SK-N-SH (cell line): ENCODE measurements around the gene AGPAT3. TPM values are rescaled to one million over a fixed set of nuclear protein-coding genes. Genes with fewer than 3 reads are reported as not detected.

ENCODE experiments used
- CTCF ChIA-PET: fragments of 300-600, 350-600 bp; formaldehyde crosslinking; extraction: SDS; loops from one replicate; lab custom pipeline; 2021; lab: Yijun Ruan, JAX
- POLR2A ChIA-PET: fragments of 350-600 bp; sonication (Branson Sonifier 250); formaldehyde crosslinking; extraction: SDS; loops from one replicate; lab custom pipeline; 2020; ENCODE audit warnings: antibody characterized with exemption, inconsistent platforms; lab: Yijun Ruan, JAX
- DNase-seq: peaks from one replicate; pipeline ENCODE4 v3.0.0; 2012
- H2AFZ ChIP-seq: fragments of 200-600 bp; sonication (generic); 2 replicates; pipeline ENCODE4 v1.8.1; 2016; ENCODE audit warnings: antibody characterized with exemption, mild to moderate bottlenecking, low read depth
- H3F3A ChIP-seq: fragments of 200-600 bp; sonication (generic); replicated peaks from 2 replicates; pipeline ENCODE3; 2016; ENCODE audit warnings: antibody characterized with exemption, mild to moderate bottlenecking; ENCODE audit not compliant: insufficient read depth
- H3K27ac ChIP-seq, 2 experiments: fragments of 200-500 bp in 1 of 2; fragments of 200-600 bp in 1 of 2; sonication (Bioruptor generic) in 1 of 2; sonication (generic), shearing (Covaris generic) in 1 of 2; 2 replicates each; pipeline versions ENCODE4 v1.5.1 to v1.6.1; 2014 to 2016; ENCODE audit warnings: low read depth in 2 of 2, inconsistent platforms in 1 of 2, low read length in 1 of 2, mild to moderate bottlenecking in 1 of 2, mixed read lengths in 1 of 2
- H3K27me3 ChIP-seq: fragments of 200-600 bp; sonication (generic), shearing (Covaris generic); 2 replicates; pipeline ENCODE4 v1.6.1; 2016; ENCODE audit warnings: mixed run types; ENCODE audit not compliant: insufficient read depth
- H3K36me3 ChIP-seq, 2 experiments: fragments of 200-500 bp in 1 of 2; fragments of 200-600 bp in 1 of 2; sonication (Bioruptor generic) in 1 of 2; sonication (generic) in 1 of 2; replicated peaks in 1 of 2; 2 replicates each; pipeline versions ENCODE3 to v1.5.1; 2014 to 2016; ENCODE audit warnings: low read length in 1 of 2, mild to moderate bottlenecking in 1 of 2; ENCODE audit not compliant: insufficient read depth in 2 of 2, control insufficient read depth in 1 of 2
- H3K4me1 ChIP-seq, 2 experiments: fragments of 200-500 bp in 1 of 2; fragments of 200-600 bp in 1 of 2; sonication (Bioruptor generic) in 1 of 2; sonication (generic), shearing (Covaris generic) in 1 of 2; 2 replicates each; pipeline versions ENCODE4 v1.5.1 to v1.6.1; 2014 to 2016; ENCODE audit warnings: low read depth in 1 of 2, low read length in 1 of 2, mixed run types in 1 of 2; ENCODE audit not compliant: insufficient read depth in 2 of 2, control insufficient read depth in 1 of 2
- H3K4me2 ChIP-seq: fragments of 200-600 bp; sonication (generic), shearing (Covaris generic); 2 replicates; pipeline ENCODE4 v1.6.1; 2017; ENCODE audit warnings: mixed run types
- H3K4me3 ChIP-seq, 2 experiments: fragments of 200-500 bp in 1 of 2; fragments of 200-600 bp in 1 of 2; sonication (Bioruptor generic) in 1 of 2; sonication (generic), shearing (Covaris generic) in 1 of 2; 2 replicates each; pipeline versions ENCODE4 v1.5.1 to v1.8.1; 2014 to 2016; ENCODE audit warnings: low read depth in 2 of 2, inconsistent platforms in 1 of 2, low read length in 1 of 2, mild to moderate bottlenecking in 1 of 2, mixed read lengths in 1 of 2, moderate library complexity in 1 of 2
- H3K79me2 ChIP-seq: fragments of 200-600 bp; sonication (generic); 2 replicates; pipeline ENCODE4 v1.8.1; 2017; ENCODE audit warnings: mild to moderate bottlenecking; ENCODE audit not compliant: insufficient read depth
- H3K9ac ChIP-seq: fragments of 200-600 bp; sonication (generic); 2 replicates; pipeline ENCODE4 v1.6.1; 2017; ENCODE audit warnings: mixed run types
- H3K9me2 ChIP-seq: fragments of 200-600 bp; sonication (generic); 2 replicates; pipeline ENCODE4 v1.6.1; 2017; ENCODE audit warnings: mixed run types
- H3K9me3 ChIP-seq: fragments of 200-600 bp; sonication (generic); 2 replicates; pipeline ENCODE4 v1.6.1; 2017; ENCODE audit warnings: mixed run types, mild to moderate bottlenecking, moderate library complexity
- H4K20me1 ChIP-seq: fragments of 200-600 bp; sonication (generic); 2 replicates; pipeline ENCODE4 v1.6.1; 2017; ENCODE audit warnings: mild to moderate bottlenecking, mixed run types; ENCODE audit not compliant: insufficient read depth
- CHD2 ChIP-seq: fragments of 150-350 bp; IDR thresholded peaks from 2 replicates; pipeline ENCODE4 v1.6.1; 2018; ENCODE audit warnings: low read length; ENCODE audit not compliant: partially characterized antibody
- ELF1 ChIP-seq: IDR thresholded peaks from 2 replicates; pipeline ENCODE4 v1.4.0; 2012
- EP300 ChIP-seq, 2 experiments: IDR thresholded peaks; 2 replicates each; pipeline versions ENCODE4 v1.4.0 to v1.6.1; 2012; ENCODE audit warnings: borderline replicate concordance in 1 of 2, low read depth in 1 of 2, low read length in 1 of 2
- EZH2phosphoT487 ChIP-seq: fragments of 200-600 bp; sonication (generic); IDR thresholded peaks from 2 replicates; pipeline ENCODE4 v1.6.1; 2017; ENCODE audit warnings: low read depth, mixed run types, mild to moderate bottlenecking, antibody characterized with exemption, moderate library complexity, borderline replicate concordance
- FOXJ3 ChIP-seq: sonication (generic); formaldehyde crosslinking; IDR thresholded peaks from 2 replicates; pipeline ENCODE4 v1.5.1; 2020; ENCODE audit warnings: mild to moderate bottlenecking, missing genetic modification reagents
- FOXM1 ChIP-seq: IDR thresholded peaks from 2 replicates; pipeline ENCODE4 v1.4.0; 2012; ENCODE audit warnings: low read depth, mild to moderate bottlenecking
- GATA2 ChIP-seq: sonication (generic); formaldehyde crosslinking; IDR thresholded peaks from 2 replicates; pipeline ENCODE4 v1.5.0; 2020; ENCODE audit warnings: mild to moderate bottlenecking, missing genetic modification reagents
- IRF3 ChIP-seq: fragments of 150-350 bp; IDR thresholded peaks from 2 replicates; pipeline ENCODE4 v1.6.1; 2016; ENCODE audit warnings: mild to moderate bottlenecking, low read depth, low read length
- JUND ChIP-seq: IDR thresholded peaks from 2 replicates; pipeline ENCODE4 v1.4.0; 2012
- MEF2A ChIP-seq: IDR thresholded peaks from 2 replicates; pipeline ENCODE4 v1.4.0; 2012; ENCODE audit warnings: low read depth, borderline replicate concordance
- MXI1 ChIP-seq: IDR thresholded peaks from 2 replicates; pipeline ENCODE4 v1.6.1; 2012; ENCODE audit warnings: mild to moderate bottlenecking, low read depth, low read length, improper control_type of control experiment
- NFIC ChIP-seq: IDR thresholded peaks from 2 replicates; pipeline ENCODE4 v1.4.0; 2012; ENCODE audit warnings: borderline replicate concordance
- POLR2AphosphoS5 ChIP-seq: IDR thresholded peaks from 2 replicates; pipeline ENCODE4 v1.6.1; 2012; ENCODE audit warnings: low read depth, low read length
- RAD21 ChIP-seq: IDR thresholded peaks from 2 replicates; pipeline ENCODE4 v1.6.1; 2012; ENCODE audit warnings: mild to moderate bottlenecking, low read length
- RCOR1 ChIP-seq: fragments of 150-350 bp; IDR thresholded peaks from 2 replicates; pipeline ENCODE4 v1.6.1; 2017; ENCODE audit warnings: antibody characterized with exemption, low read length
- SIN3A ChIP-seq: IDR thresholded peaks from 2 replicates; pipeline ENCODE4 v1.6.1; 2012; ENCODE audit warnings: low read depth, mild to moderate bottlenecking, low read length, moderate library complexity, borderline replicate concordance
- SMC3 ChIP-seq: IDR thresholded peaks from 2 replicates; pipeline ENCODE4 v1.6.1; 2012; ENCODE audit warnings: low read depth, low read length, improper control_type of control experiment
- TAF1 ChIP-seq: IDR thresholded peaks from 2 replicates; pipeline ENCODE4 v1.6.1; 2012; ENCODE audit warnings: low read depth, mild to moderate bottlenecking, low read length, moderate library complexity, borderline replicate concordance
- TCF12 ChIP-seq: IDR thresholded peaks from 2 replicates; pipeline ENCODE4 v1.4.0; 2012
- TEAD4 ChIP-seq: IDR thresholded peaks from 2 replicates; pipeline ENCODE4 v1.4.0; 2012; ENCODE audit warnings: mild to moderate bottlenecking, borderline replicate concordance; ENCODE audit not compliant: insufficient read depth
- USF1 ChIP-seq: IDR thresholded peaks from 2 replicates; pipeline ENCODE4 v1.4.0; 2012; ENCODE audit warnings: low read depth, borderline replicate concordance
- USF2 ChIP-seq: fragments of 150-350 bp; IDR thresholded peaks from 2 replicates; pipeline ENCODE4 v1.6.1; 2017; ENCODE audit warnings: antibody characterized with exemption, low read length, low read depth, borderline replicate concordance
- YY1 ChIP-seq: IDR thresholded peaks from 2 replicates; pipeline ENCODE4 v1.4.0; 2012; ENCODE audit warnings: low read depth, mild to moderate bottlenecking
- WGBS: methylation state at CpG from one replicate; pipeline ENCODE4 v1.1.6; 2017; ENCODE audit warnings: low lambda C conversion rate; 5-methylcytosine and 5-hydroxymethylcytosine counted together
- polyA plus RNA-seq, 3 experiments: library from polyadenylated mRNA; depleted of rRNA; stranded (reverse); fragments of >200 nt; gene quantifications; 2 replicates each; pipeline ENCODE4 v1.2.3, GENCODE V29; 2012

AGPAT3 gene
- polyA plus RNA-seq, 1 of the 3 experiments (the other 2 are of a cell fraction): 35.3 TPM

GRCh38 chr21:43961382-43961909 is 96.4 kb downstream of the AGPAT3 start:
- peaks cover 3 to 5% of the 10 kb centered on the region in 2 experiments for H3K36me3 ChIP-seq
- H3F3A ChIP-seq: no peaks in the 10 kb centered on the region
- TF ChIP-seq EP300 (IDR thresholded peaks at IDR 0.05; ENCODE audit: borderline replicate concordance in 1 of 2, low read depth in 1 of 2, low read length in 1 of 2) (no peak), EZH2phosphoT487 (no peak), ELF1 (no peak), YY1 (no peak), POLR2AphosphoS5 (no peak), TEAD4 (no peak), CHD2 (no peak), SIN3A (no peak), FOXJ3 (no peak), NFIC (no peak)
- no peak overlapping the region for H2AFZ ChIP-seq
- peaks cover 4 to 5% of the 10 kb centered on the region in 2 experiments; a peak in 2 of 4 replicates for H3K4me1 ChIP-seq
- ChIA-PET POLR2A (no interaction called here), CTCF (no interaction called here)
- no peaks in the 10 kb centered on the region for H3K9me3 ChIP-seq
- H3K27ac ChIP-seq: no peak overlapping the region
- no peak overlapping the region for H3K9ac ChIP-seq
- H3K79me2 ChIP-seq: peaks cover 5% of the 10 kb centered on the region; the same call in 1 of the 2 replicates
- no peak overlapping the region for H3K4me2 ChIP-seq
- H3K27me3 ChIP-seq: no peaks in the 10 kb centered on the region
- no peak overlapping the region for H3K4me3 ChIP-seq
- 84% methylated on average over 24 of the region's 24 CpGs for WGBS
- H4K20me1 ChIP-seq: 0 out of 2 replicates have a peak, but pooled peaks cover 7% of the 10 kb centered on the region
- DNase-seq: no peak
- H3K9me2 ChIP-seq: no peaks in the 10 kb centered on the region

- Histone ChIP-seq H2AFZ (no peak overlapping the region), H3F3A (no peaks in the 10 kb centered on the region), H3K9me2 (no peaks in the 10 kb centered on the region), H3K27me3 (no peaks in the 10 kb centered on the region), H3K36me3 (peaks cover 5 to 34% of the 10 kb centered on the region in 2 experiments), H4K20me1 (no peaks in the 10 kb centered on the region), H3K9me3 (no peaks in the 10 kb centered on the region), H3K4me1 (no peaks in the 10 kb centered on the region; a peak in 1 of 4 replicates), H3K79me2 (no peaks in the 10 kb centered on the region), H3K9ac (no peak overlapping the region), H3K27ac (no peak overlapping the region), H3K4me3 (no peak overlapping the region), H3K4me2 (no peak overlapping the region)
- no peak for DNase-seq
- CTCF ChIA-PET: interaction anchor here (1.0 to 1.3 kb wide), 2 partner anchors 9 to 155 kb away, joined by 3 to 7 read pairs; no protein-coding TSS in a partner anchor
- 82% methylated on average over 11 of the region's 17 CpGs for WGBS
- POLR2A ChIA-PET: no interaction called here
- TF ChIP-seq GATA2 (no peak), MXI1 (no peak), EZH2phosphoT487 (no peak), MEF2A (no peak), RCOR1 (no peak), TCF12 (no peak), EP300 (IDR thresholded peaks at IDR 0.05; ENCODE audit: borderline replicate concordance in 1 of 2, low read depth in 1 of 2, low read length in 1 of 2) (no peak), USF1 (no peak), SMC3 (no peak), TAF1 (no peak), JUND (no peak), ELF1 (no peak), USF2 (no peak), NFIC (no peak), FOXM1 (no peak), POLR2AphosphoS5 (no peak), RAD21 (no peak), IRF3 (no peak)
Measured at GRCh38 chr21:43965911-43966585, 101.0 kb downstream of the AGPAT3 start.
